Chondrocyte (in vitro differentiated cells): ENCODE data around the gene LRRC10B. TPM values are rescaled to one million over a fixed set of nuclear protein-coding genes. Genes with fewer than 3 reads are reported as not detected.

ENCODE experiments used
- DNase-seq: peaks from one replicate; pipeline ENCODE4 v3.0.0; 2021; ENCODE audit warnings: mixed read lengths, low spot score
- H3K27ac Mint-ChIP-seq: one replicate; pipeline ENCODE4 v1.8.0; 2021; ENCODE audit warnings: mild to moderate bottlenecking, moderate library complexity, mixed read lengths; ENCODE audit not compliant: unreplicated experiment
- H3K27me3 Mint-ChIP-seq: 2 replicates; pipeline ENCODE4 v1.8.0; 2021; ENCODE audit warnings: low read depth, mixed read lengths
- H3K36me3 Mint-ChIP-seq: 2 replicates; pipeline ENCODE4 v1.8.0; 2021; ENCODE audit warnings: low read depth, mixed read lengths
- H3K4me1 Mint-ChIP-seq: 2 replicates; pipeline ENCODE4 v1.8.0; 2021; ENCODE audit warnings: low read depth, mild to moderate bottlenecking, mixed read lengths
- H3K4me3 Mint-ChIP-seq: one replicate; pipeline ENCODE4 v1.8.0; 2021; ENCODE audit warnings: mild to moderate bottlenecking, moderate library complexity, mixed read lengths; ENCODE audit not compliant: unreplicated experiment
- H3K9me3 Mint-ChIP-seq: 2 replicates; pipeline ENCODE4 v1.8.0; 2021; ENCODE audit warnings: low read depth, mixed read lengths
- CTCF ChIP-seq: fragments of 200-600 bp; sonication (generic); IDR thresholded peaks from 2 replicates; pipeline ENCODE4 v1.5.0; 2021; ENCODE audit warnings: antibody characterized with exemption, mild to moderate bottlenecking, moderate library complexity
- total RNA-seq: library from RNA; stranded (reverse); gene quantifications from 3 replicates; pipeline ENCODE4 v1.2.1, GENCODE V29; 2021

Gene LRRC10B
- total RNA-seq, 1 donor from 2014 or later, result 0.10 TPM

GRCh38 chr11:61513143-61513765 lies 4.7 kb downstream of the LRRC10B start:
- no peak for TF ChIP-seq CTCF
- DNase-seq, result no peak
- Mint-ChIP-seq H3K4me3 (no peak overlapping the region), H3K27ac (no peak overlapping the region), H3K4me1 (no peaks in the 10 kb centered on the region), H3K9me3 (no peaks in the 10 kb centered on the region), H3K27me3 (peaks cover 26% of the 10 kb centered on the region), H3K36me3 (no peaks in the 10 kb centered on the region)

GRCh38 chr11:61514050-61514917 lies 5.7 kb downstream of the LRRC10B start:
- H3K27me3 Mint-ChIP-seq, result peaks cover 27% of the 10 kb centered on the region
- H3K36me3 Mint-ChIP-seq, result no peaks in the 10 kb centered on the region
- DNase-seq, result peak; percentile 77
- no peak for TF ChIP-seq CTCF
- H3K27ac Mint-ChIP-seq, result no peak overlapping the region
- H3K4me1 Mint-ChIP-seq, result no peaks in the 10 kb centered on the region
- no peak overlapping the region for H3K4me3 Mint-ChIP-seq
- H3K9me3 Mint-ChIP-seq, result no peaks in the 10 kb centered on the region

GRCh38 chr11:61515686-61516085 lies 7.1 kb downstream of the LRRC10B start:
- no peaks in the 10 kb centered on the region for H3K4me1 Mint-ChIP-seq
- H3K27ac Mint-ChIP-seq, result no peak overlapping the region
- peaks cover 27% of the 10 kb centered on the region for H3K27me3 Mint-ChIP-seq
- no peak for TF ChIP-seq CTCF
- H3K36me3 Mint-ChIP-seq, result no peaks in the 10 kb centered on the region
- DNase-seq, result no peak
- H3K4me3 Mint-ChIP-seq, result no peak overlapping the region
- no peaks in the 10 kb centered on the region for H3K9me3 Mint-ChIP-seq

GRCh38 chr11:61516191-61516590 lies 7.6 kb downstream of the LRRC10B start:
- no peak for TF ChIP-seq CTCF
- Mint-ChIP-seq H3K36me3 (no peaks in the 10 kb centered on the region), H3K4me1 (no peaks in the 10 kb centered on the region), H3K27ac (no peak overlapping the region), H3K9me3 (no peaks in the 10 kb centered on the region), H3K27me3 (peaks cover 24% of the 10 kb centered on the region), H3K4me3 (no peak overlapping the region)
- DNase-seq, result peak; percentile 84

- no peak for DNase-seq
- H3K27me3 Mint-ChIP-seq, result peaks cover 23% of the 10 kb centered on the region
- H3K4me1 Mint-ChIP-seq, result no peaks in the 10 kb centered on the region
- no peaks in the 10 kb centered on the region for H3K9me3 Mint-ChIP-seq
- no peak overlapping the region for H3K4me3 Mint-ChIP-seq
- no peaks in the 10 kb centered on the region for H3K36me3 Mint-ChIP-seq
- H3K27ac Mint-ChIP-seq, result no peak overlapping the region
- peak; percentile 100 for TF ChIP-seq CTCF
Observed at GRCh38 chr11:61516675-61517572, 8.4 kb downstream of the LRRC10B start.
